ENCODE results near the gene DDI2.
"Not testable (repeated sequence)": the region's sequence is repeated elsewhere in the genome, so short reads cannot be mapped to it uniquely, and the experiment has no call there.

The DDI2 gene

DNA sequence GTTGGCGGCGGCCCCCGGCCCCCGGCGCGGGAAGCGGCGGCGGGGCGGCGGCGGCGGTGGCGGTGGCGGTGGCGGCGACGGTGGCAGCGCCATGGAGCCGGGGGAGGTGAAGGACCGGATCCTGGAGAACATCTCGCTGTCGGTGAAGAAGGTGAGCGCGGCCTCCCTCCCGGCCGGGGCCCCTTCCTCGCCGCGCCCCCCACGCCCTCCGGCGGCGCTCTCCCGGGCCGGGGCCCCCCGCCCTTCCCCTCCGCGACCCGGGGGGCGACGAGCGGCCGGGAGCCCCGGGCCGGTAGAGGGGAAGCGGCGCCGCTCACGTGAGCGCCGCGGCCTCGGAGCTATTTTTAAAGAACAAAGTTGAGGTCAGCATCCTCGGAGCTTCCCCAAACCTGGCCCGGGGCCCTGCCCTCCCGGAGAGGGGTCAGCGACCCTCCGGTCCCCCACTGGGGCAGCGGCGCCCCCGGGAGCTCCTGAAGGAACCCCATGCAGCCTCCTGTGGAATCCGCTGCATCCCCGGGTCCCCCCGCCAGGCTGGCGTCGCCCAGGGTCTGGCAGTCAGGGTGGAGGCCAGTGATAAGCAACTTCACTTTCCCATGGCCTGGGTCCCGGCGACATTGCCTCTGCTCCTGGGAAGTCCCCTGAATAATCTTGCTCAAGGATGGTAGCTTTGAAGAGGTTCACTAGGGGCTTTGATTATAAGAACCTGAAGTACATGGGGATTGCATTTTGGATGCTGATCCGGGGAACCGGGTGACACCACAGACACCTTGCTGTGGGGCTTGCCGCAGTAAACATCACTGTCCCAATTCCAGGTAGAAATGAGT, 67.4 kb downstream of the DDI2 start:
- peak; percentile 13 for ATAC-seq (ENCODE audit: low read depth)

DNA sequence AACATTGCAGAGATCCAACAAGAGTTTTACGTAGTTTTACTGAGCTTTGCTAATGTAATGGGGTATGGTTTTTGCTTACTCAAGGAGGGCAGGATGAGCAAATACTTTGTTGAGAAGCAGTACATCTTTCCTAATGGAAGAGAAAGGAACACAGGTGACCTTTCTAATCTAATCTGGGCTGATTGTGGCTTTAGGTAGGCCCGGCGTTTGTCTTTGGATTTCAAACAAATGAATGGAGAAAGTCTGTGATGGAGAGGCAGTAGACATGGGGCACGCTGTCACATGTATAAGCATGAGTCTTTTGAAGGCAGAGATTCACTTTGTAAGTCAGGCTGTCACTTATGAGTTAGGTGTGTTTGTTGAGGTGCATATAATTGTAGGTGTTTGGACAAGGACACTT, 68.6 kb downstream of the DDI2 start:
- DNase-seq (ENCODE audit: low spot score in 2 of 2) = no peak
- no peaks in the 10 kb centered on the region for H3K9me3 Mint-ChIP-seq
- H3K4me1 Mint-ChIP-seq = peaks cover 35% of the 10 kb centered on the region
- no peaks in the 10 kb centered on the region for H3K27me3 Mint-ChIP-seq
- H3K27ac Mint-ChIP-seq = peak overlapping the region; percentile 95
- ATAC-seq (ENCODE audit: low read depth) = no peak
- peaks cover 5% of the 10 kb centered on the region for H3K36me3 Mint-ChIP-seq
- peak overlapping the region; percentile 87 for H3K4me3 Mint-ChIP-seq

More for the DNA sequence above, 67.4 kb downstream of the DDI2 start:
- Mint-ChIP-seq H3K9me3 (no peaks in the 10 kb centered on the region), H3K4me3 (peak overlapping the region; percentile 87), H3K27me3 (no peaks in the 10 kb centered on the region), H3K27ac (peak overlapping the region; percentile 95), H3K4me1 (peaks cover 35% of the 10 kb centered on the region), H3K36me3 (peaks cover 3% of the 10 kb centered on the region)
- peak in 1 of 2 donors; percentile 43 for DNase-seq (ENCODE audit: low spot score in 2 of 2)

DNA sequence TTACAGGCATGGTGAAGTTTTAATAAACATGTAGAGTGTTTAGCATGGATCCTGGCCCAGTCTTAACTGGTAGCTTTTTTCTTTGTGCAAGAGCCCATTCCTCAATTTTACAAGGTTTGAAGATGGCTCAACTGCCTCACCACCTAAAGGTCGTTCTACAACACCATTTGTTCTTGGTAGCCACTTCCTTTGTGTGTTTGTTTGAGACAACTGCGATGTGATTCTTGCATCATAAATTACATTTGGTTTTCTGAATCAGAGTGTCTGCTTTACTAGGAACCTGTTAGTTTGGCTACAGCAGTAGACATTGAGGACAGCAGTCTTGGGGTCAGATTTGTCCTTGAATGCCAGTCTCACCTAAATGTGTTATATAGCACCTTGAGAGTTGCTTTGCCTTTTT, 70.2 kb downstream of the DDI2 start:
- DNase-seq (ENCODE audit: low spot score in 2 of 2) = no peak
- Mint-ChIP-seq H3K4me1 (peaks cover 32% of the 10 kb centered on the region), H3K36me3 (peaks cover 5% of the 10 kb centered on the region), H3K9me3 (no peaks in the 10 kb centered on the region), H3K27ac (peak overlapping the region; percentile 31), H3K4me3 (no peak overlapping the region), H3K27me3 (no peaks in the 10 kb centered on the region)
- no peak for ATAC-seq (ENCODE audit: low read depth)

DNA sequence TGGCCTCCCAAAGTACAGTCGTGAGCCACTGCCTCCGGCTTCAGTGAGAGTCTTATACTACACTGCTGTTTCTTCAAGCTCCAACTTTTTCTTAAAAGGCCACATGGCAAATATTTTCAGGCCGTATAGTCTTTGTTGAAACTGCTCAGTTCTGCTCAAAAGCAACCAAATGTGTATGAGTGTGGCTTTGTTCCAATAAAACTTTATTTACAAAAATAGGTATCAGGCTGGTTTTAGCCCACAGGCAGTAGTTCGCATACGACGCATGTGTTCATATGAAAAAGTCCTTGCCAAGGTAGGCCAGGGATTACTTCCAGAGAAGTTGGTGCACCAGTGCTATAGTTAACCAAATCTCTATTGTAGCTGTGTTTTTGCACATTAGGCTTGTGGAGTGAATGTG, 73.1 kb downstream of the DDI2 start:
- Mint-ChIP-seq H3K4me1 (peaks cover 28% of the 10 kb centered on the region), H3K27ac (no peak overlapping the region), H3K36me3 (peaks cover 5% of the 10 kb centered on the region), H3K9me3 (no peaks in the 10 kb centered on the region), H3K4me3 (no peak overlapping the region), H3K27me3 (no peaks in the 10 kb centered on the region)
- DNase-seq (ENCODE audit: low spot score in 2 of 2) = no peak
- no peak for ATAC-seq (ENCODE audit: low read depth)

DNA sequence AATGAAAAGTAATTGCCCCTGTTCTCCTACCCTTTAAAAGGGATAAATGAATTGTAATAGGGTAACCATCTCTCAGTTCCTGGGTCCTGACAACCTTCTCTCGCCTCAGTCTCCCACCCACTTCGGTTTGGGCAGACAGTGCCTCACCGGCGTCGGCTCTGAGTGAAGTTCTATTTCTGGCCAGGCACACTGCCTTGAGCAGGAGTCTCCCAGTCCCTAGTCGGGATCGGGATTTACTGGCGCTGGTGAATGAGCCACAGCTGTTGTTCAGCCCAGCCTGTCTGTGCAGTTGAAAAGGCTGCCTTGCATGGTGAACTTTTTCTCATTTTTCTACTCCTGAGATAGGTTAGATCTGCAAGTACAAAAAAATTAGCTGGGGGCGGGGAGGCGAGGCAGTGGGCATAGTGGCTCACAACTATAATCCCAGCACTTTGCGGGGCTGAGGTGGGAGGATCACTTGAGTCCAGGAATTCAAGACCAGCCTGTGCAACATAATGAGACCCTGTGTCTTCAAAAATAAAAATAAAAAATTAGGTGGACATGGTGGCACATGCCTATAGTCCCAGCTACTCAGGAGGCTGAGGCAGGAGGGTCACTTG, 74.3 kb downstream of the DDI2 start:
- ATAC-seq (ENCODE audit: low read depth) (no peak), DNase-seq (ENCODE audit: low spot score in 2 of 2) (no peak)
- H3K4me1 Mint-ChIP-seq = peaks cover 24% of the 10 kb centered on the region
- H3K27ac Mint-ChIP-seq = no peak overlapping the region
- H3K4me3 Mint-ChIP-seq = no peak overlapping the region
- H3K36me3 Mint-ChIP-seq = peaks cover 5% of the 10 kb centered on the region
- H3K27me3 Mint-ChIP-seq = no peaks in the 10 kb centered on the region
- H3K9me3 Mint-ChIP-seq = no peaks in the 10 kb centered on the region

DNA sequence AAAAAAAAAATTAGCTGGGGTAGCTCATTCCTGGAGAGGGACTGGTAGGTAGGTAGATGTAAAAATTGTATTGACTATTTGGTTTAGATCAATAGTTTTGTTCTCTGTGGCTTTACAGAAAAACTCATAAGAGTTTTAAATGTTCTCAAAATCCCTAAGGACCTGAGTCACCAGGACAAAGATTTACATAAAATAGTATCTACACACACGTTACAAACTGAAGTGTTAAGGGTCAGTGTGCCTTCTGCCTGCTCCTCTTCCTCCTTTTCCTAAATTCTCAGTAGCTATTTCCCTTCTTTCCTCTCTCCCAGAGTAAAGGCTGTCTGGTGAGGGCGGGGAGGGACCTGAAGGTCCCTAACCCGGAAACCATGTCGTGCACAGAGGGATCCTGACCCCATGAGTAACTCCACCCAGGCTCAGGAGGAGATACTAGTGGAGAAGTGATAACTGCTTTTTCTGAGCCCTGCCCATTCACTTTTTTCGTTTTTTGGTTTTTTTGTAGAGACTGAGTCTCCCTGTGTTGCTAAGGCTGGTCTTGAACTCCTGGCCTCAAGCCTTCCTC, 74.9 kb downstream of the DDI2 start:
- peak overlapping the region; percentile 43 for H3K27ac Mint-ChIP-seq
- no peak for ATAC-seq (ENCODE audit: low read depth)
- DNase-seq (ENCODE audit: low spot score in 2 of 2) = no peak
- no peak overlapping the region for H3K4me3 Mint-ChIP-seq
- no peaks in the 10 kb centered on the region for H3K27me3 Mint-ChIP-seq
- H3K9me3 Mint-ChIP-seq = no peaks in the 10 kb centered on the region
- H3K36me3 Mint-ChIP-seq = peaks cover 5% of the 10 kb centered on the region
- H3K4me1 Mint-ChIP-seq = peaks cover 27% of the 10 kb centered on the region

DNA sequence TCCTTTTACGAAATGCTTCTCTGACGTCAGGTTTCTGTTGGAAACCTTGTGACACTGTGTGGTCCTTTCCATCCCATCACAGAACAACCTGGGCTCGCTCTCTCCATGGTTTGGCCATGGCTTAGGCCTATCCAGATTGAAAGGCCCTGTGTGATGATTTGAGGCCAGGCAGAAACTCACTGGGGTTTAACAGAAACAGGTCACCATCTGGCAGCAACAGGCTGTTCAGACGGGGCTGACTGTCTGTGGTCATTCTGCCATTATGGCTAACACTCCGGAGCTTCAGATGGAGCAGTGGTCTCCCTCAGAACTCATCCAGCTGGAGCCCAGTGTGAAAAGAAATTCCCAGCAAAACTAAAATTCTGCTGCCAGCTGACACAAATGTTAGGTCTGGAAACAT, 76.1 kb downstream of the DDI2 start:
- H3K27ac Mint-ChIP-seq = peak overlapping the region; percentile 63
- H3K27me3 Mint-ChIP-seq = no peaks in the 10 kb centered on the region
- ATAC-seq (ENCODE audit: low read depth) (no peak), DNase-seq (ENCODE audit: low spot score in 2 of 2) (no peak)
- peaks cover 20% of the 10 kb centered on the region for H3K4me1 Mint-ChIP-seq
- peaks cover 2% of the 10 kb centered on the region for H3K36me3 Mint-ChIP-seq
- H3K9me3 Mint-ChIP-seq = no peaks in the 10 kb centered on the region
- H3K4me3 Mint-ChIP-seq = no peak overlapping the region

DNA sequence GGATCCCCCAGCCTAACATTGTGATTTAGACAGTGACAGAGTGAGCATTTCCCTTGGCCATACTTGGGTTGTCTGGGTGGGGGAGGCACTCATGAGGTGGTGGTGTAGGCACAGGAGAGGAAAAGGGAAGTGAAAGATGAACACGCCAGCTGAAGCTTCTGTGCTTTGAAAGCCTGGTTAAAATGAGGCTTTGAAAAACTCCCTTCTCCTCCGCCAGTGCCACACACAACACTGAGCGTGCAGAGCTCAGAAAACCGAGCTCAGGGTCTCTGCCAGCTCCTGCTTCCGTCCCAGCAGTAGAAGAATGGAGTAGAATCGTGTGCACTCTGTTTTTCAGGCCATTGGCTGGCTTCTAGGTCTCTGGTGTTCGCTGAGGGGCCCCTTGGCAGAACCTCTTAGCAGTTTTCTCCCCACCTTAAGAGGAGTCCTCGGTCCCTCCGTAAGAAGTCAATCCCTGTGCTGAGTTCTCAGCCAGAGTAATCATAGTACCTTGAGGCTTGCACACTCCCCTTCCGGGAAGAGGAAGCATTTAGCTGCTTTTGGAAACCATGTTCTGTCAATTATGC, 79.8 kb downstream of the DDI2 start:
- Mint-ChIP-seq H3K9me3 (no peaks in the 10 kb centered on the region), H3K27ac (peak overlapping the region; percentile 82), H3K4me1 (peaks cover 21% of the 10 kb centered on the region), H3K4me3 (peak overlapping the region; percentile 81), H3K27me3 (no peaks in the 10 kb centered on the region), H3K36me3 (peaks cover 3% of the 10 kb centered on the region)
- ATAC-seq (ENCODE audit: low read depth) (peak; percentile 97), DNase-seq (ENCODE audit: low spot score in 2 of 2) (peak; percentile 59 to 75)

DNA sequence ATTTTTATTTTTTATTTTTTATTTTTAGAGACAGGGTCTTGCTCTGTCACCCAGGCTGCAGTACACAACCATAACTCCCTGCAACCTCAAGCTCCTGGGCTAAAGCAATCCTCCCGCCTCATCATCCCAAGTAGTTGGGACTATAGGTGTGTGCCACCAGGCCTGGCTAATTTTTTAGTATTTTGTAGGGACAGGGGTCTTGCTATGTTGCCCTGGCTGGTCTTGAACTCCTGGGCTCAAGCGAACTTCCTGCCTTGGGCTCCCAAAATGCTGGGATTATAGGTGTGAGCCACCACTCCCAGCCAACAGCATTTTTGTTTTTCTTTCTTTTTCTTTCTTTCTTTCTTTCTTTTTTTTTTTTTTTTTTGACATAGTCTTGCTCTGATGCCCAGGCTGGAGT, 80.9 kb downstream of the DDI2 start:
- peak overlapping the region; percentile 45 for H3K27ac Mint-ChIP-seq
- H3K36me3 Mint-ChIP-seq = peaks cover 3% of the 10 kb centered on the region
- ATAC-seq (ENCODE audit: low read depth) = no peak
- peak overlapping the region; percentile 53 for H3K4me3 Mint-ChIP-seq
- DNase-seq (ENCODE audit: low spot score in 2 of 2) = no peak
- H3K9me3 Mint-ChIP-seq = no peaks in the 10 kb centered on the region
- H3K4me1 Mint-ChIP-seq = peaks cover 21% of the 10 kb centered on the region
- H3K27me3 Mint-ChIP-seq = no peaks in the 10 kb centered on the region

DNA sequence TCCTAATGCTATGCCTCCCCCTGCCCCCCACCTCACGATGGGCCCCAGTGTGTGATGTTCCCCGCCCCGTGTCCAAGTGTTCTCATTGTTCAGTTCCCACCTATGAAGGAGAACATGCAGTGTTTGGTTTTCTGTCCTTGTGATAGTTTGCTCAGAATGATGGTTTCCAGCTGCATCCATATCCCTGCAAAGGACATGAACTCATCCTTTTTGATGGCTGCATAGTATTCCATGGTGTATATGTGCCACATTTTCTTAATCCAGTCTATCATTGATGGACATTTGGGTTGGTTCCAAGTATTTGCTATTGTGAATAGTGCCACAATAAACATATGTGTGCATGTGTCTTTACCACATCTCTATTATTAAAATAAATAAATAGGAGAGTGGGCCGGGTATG, 82.1 kb downstream of the DDI2 start:
- not testable (repeated sequence) for H3K4me3 Mint-ChIP-seq; H3K27ac Mint-ChIP-seq; H3K36me3 Mint-ChIP-seq; ATAC-seq (ENCODE audit: low read depth); H3K27me3 Mint-ChIP-seq; H3K9me3 Mint-ChIP-seq; DNase-seq (ENCODE audit: low spot score in 2 of 2)
- peaks cover 27% of the 10 kb centered on the region for H3K4me1 Mint-ChIP-seq

DNA sequence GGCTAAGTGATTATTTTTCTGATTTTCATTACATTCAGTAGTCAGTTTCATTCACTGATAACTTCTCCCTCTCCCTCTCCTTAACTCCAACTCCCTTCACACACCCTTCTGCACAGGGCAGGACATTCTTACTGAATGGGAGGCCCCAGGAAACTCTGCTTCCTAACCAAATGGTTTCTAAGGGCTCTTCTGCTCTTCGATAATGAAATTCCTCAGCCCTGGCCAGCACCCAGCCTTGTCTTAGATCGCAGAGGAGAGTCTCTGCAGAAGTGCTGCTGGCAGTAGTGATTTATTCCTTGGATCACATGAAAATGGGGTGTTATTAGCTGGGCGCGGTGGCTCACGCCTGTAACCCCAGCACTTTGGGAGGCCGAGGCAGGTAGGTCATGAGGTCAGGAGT, 83.2 kb downstream of the DDI2 start:
- no peaks in the 10 kb centered on the region for H3K27me3 Mint-ChIP-seq
- H3K4me3 Mint-ChIP-seq = no peak overlapping the region
- H3K36me3 Mint-ChIP-seq = peaks cover 11% of the 10 kb centered on the region
- H3K9me3 Mint-ChIP-seq = no peaks in the 10 kb centered on the region
- H3K27ac Mint-ChIP-seq = peak overlapping the region; percentile 21
- ATAC-seq (ENCODE audit: low read depth) = no peak
- H3K4me1 Mint-ChIP-seq = peaks cover 27% of the 10 kb centered on the region
- DNase-seq (ENCODE audit: low spot score in 2 of 2) = no peak

DNA sequence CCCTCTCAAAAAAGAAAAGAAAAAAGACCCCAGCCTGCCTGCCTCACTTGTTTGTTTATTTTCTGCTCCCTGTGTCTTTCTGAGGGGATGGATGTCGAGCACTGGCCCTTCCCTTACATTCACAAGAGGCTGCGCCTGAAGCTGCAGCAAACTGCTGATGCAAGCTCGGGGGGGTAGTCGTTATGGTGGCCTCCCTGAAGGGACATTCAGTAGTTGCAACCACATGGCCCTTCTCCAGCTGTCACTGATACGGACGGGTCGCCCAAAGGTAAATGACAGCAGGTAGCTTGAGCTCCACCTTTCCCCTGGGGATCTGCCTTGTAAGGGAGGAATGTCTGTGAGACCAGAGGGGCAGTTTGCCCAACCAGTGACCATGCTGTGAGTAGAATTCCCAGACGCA, 84.5 kb downstream of the DDI2 start:
- H3K4me1 Mint-ChIP-seq = peaks cover 29% of the 10 kb centered on the region
- no peak for ATAC-seq (ENCODE audit: low read depth)
- no peak for DNase-seq (ENCODE audit: low spot score in 2 of 2)
- H3K4me3 Mint-ChIP-seq = no peak overlapping the region
- H3K36me3 Mint-ChIP-seq = peaks cover 19% of the 10 kb centered on the region
- no peak overlapping the region for H3K27ac Mint-ChIP-seq
- H3K9me3 Mint-ChIP-seq = no peaks in the 10 kb centered on the region
- no peaks in the 10 kb centered on the region for H3K27me3 Mint-ChIP-seq

DNA sequence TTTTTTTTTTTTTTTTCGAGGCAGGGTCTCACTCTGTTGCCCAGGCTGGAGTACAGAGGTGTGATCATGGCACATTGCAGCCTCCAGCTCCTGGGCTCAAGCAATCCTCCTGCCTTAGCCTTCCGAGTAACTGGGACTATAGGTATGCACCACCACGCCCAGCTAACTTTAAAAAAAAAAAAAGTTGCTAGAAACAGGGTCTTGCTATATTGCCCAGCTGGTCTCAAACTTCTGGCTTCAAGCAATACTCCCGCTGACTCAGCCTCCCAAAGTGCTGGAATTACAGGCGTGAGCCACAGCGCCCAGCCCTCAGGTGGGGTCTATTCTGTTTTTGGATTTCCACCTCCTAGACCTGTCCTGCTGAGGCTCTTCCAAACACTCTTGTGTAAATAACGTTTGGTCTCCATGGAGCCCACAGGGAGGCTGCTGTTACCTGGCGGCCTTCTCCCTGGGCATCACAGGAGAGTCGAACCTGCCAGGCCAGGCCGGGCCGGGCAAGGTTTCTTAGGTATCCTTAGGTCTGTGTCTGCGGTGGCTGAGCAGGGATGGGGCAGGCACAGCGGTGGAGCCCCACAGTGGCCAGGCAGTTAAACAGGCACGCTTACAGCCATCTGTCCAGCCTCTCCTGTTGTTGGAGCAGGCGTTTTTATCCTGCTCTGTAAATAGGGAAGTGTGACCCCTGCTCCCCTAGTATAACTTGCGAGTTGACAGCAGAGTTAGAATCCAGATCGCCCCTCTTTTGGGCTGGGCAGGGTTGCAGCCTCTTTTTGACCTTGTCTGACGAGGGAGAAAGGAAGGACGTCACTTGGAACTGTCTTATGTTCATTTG, 85.7 kb downstream of the DDI2 start:
- H3K27me3 Mint-ChIP-seq = no peaks in the 10 kb centered on the region
- no peak overlapping the region for H3K4me3 Mint-ChIP-seq
- no peak for DNase-seq (ENCODE audit: low spot score in 2 of 2)
- peaks cover 20% of the 10 kb centered on the region for H3K36me3 Mint-ChIP-seq
- peaks cover 29% of the 10 kb centered on the region for H3K4me1 Mint-ChIP-seq
- no peak for ATAC-seq (ENCODE audit: low read depth)
- no peaks in the 10 kb centered on the region for H3K9me3 Mint-ChIP-seq
- no peak overlapping the region for H3K27ac Mint-ChIP-seq

DNA sequence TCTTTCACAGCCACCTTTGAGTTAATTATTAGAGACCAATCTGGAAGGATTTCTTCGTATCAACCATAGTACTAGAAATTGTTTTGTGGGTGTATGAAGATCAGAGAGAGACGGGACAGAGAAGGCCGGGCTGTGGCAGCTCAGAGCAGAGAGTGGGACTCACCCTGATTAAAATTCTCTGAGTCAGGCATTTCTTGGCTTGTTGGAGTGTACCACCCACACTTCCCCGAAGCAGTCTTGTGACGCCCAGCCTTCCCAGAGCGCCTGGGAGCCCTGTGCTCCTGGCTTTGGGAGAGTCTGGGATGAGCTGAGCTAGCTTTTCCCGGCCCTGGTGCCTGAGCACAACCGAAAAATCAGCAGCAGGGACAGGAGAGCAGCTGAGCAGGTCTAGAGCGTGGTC, 86.3 kb downstream of the DDI2 start:
- no peaks in the 10 kb centered on the region for H3K9me3 Mint-ChIP-seq
- DNase-seq (ENCODE audit: low spot score in 2 of 2) (no peak), ATAC-seq (ENCODE audit: low read depth) (no peak)
- no peaks in the 10 kb centered on the region for H3K27me3 Mint-ChIP-seq
- peaks cover 20% of the 10 kb centered on the region for H3K36me3 Mint-ChIP-seq
- peaks cover 27% of the 10 kb centered on the region for H3K4me1 Mint-ChIP-seq
- no peak overlapping the region for H3K4me3 Mint-ChIP-seq
- H3K27ac Mint-ChIP-seq = no peak overlapping the region
